GM13977 (cell line): ENCODE results near the gene SPEG.

Experiments used
- DNase-seq: peaks from one replicate; pipeline ENCODE4 v3.0.0; 2012; ENCODE audit warnings: low spot score
- CTCF ChIP-seq: IDR thresholded peaks from 2 replicates; pipeline ENCODE4 v1.5.1; 2012; ENCODE audit warnings: mild to moderate bottlenecking, control low read depth; ENCODE audit not compliant: insufficient read depth; ENCODE audit errors: extremely low read depth, missing control alignments
- in situ Hi-C: fragments of 300-500 bp; cut with MboI; formaldehyde crosslinking; loops from one replicate; pipeline ENCODE4 v1.12.0; 2022; ENCODE audit warnings: low sequenced_read_pairs, low pct_unique_long_range_greater_than_20kb, mixed read lengths, inconsistent platforms; ENCODE audit not compliant: unreplicated experiment

SPEG gene

GRCh38 chr2:219409619-219410018 lies 25.0 kb upstream of the SPEG start:
- no peak for DNase-seq
- no peak for TF ChIP-seq CTCF
- in situ Hi-C loops, result loop anchor here (10.0 kb wide), 1 partner anchor 125 kb away; no protein-coding TSS in a partner anchor

GRCh38 chr2:219410390-219410789 lies 24.3 kb upstream of the SPEG start:
- no peak for TF ChIP-seq CTCF
- in situ Hi-C loops, result no loop called here
- DNase-seq, result no peak

GRCh38 chr2:219414857-219415256 lies 19.8 kb upstream of the SPEG start:
- DNase-seq, result no peak
- in situ Hi-C loops, result no loop called here
- no peak for TF ChIP-seq CTCF

GRCh38 chr2:219415580-219416234 lies 18.9 kb upstream of the SPEG start:
- no peak for TF ChIP-seq CTCF
- in situ Hi-C loops, result no loop called here
- DNase-seq, result no peak

GRCh38 chr2:219416235-219416602 lies 18.4 kb upstream of the SPEG start:
- in situ Hi-C loops, result no loop called here
- TF ChIP-seq CTCF, result no peak
- DNase-seq, result no peak

- no peak for TF ChIP-seq CTCF
- in situ Hi-C loops, result no loop called here
Observed at GRCh38 chr2:219416938-219417337, 17.7 kb upstream of the SPEG start.

GRCh38 chr2:219417374-219417773 lies 17.3 kb upstream of the SPEG start:
- no peak for DNase-seq

More at GRCh38 chr2:219416938-219417337, 17.7 kb upstream of the SPEG start:
- no peak for DNase-seq

More at GRCh38 chr2:219417374-219417773, 17.3 kb upstream of the SPEG start:
- in situ Hi-C loops, result no loop called here
- TF ChIP-seq CTCF, result no peak
